Fibroblast of lung (primary cell): ENCODE results near the gene NCOA1.

ENCODE experiments used
- CTCF ChIP-seq, 2 donors: IDR thresholded peaks in 1 of 2; conservative IDR thresholded peaks in 1 of 2; 1 replicate in 1 of 2; 2 replicates in 1 of 2; pipeline ENCODE4 v1.5.1; 2011 to 2012; ENCODE audit warnings: low read length in 2 of 2, control low read depth in 1 of 2, inconsistent platforms in 1 of 2, low read depth in 1 of 2, mild to moderate bottlenecking in 1 of 2
- EZH2 ChIP-seq: IDR thresholded peaks from 2 replicates; pipeline ENCODE4 v1.5.1; 2012; ENCODE audit warnings: low read length, control low read depth, mild to moderate bottlenecking; ENCODE audit errors: missing control alignments

GRCh38 chr2:24779116-24779515 is 288.1 kb downstream of the NCOA1 start:
- TF ChIP-seq CTCF (conservative IDR thresholded peaks at IDR 0.05 in 1 of 2, IDR thresholded peaks at IDR 0.05 in 1 of 2; ENCODE audit: low read depth in 1 of 2, low read length in 2 of 2) (no peak), EZH2 (no peak)
